ENCODE results near the gene PRDM11. TPM values are rescaled to one million over a fixed set of nuclear protein-coding genes. Genes with fewer than 3 reads are reported as not detected.

PRDM11 gene
- total RNA-seq, 1 donor from 2014 or later, result 7.6 TPM

GRCh38 chr11:45141171-45141570 is 5.3 kb upstream of the PRDM11 start:
- DNase-seq (ENCODE audit: extremely low read depth, low read depth, low spot score), result no peak

GRCh38 chr11:45141631-45142030 is 4.8 kb upstream of the PRDM11 start:
- no peak for DNase-seq (ENCODE audit: extremely low read depth, low read depth, low spot score)

- DNase-seq (ENCODE audit: extremely low read depth, low read depth, low spot score), result no peak
Observed at GRCh38 chr11:45142241-45143055, 4.0 kb upstream of the PRDM11 start.

GRCh38 chr11:45143494-45143893 is 2.9 kb upstream of the PRDM11 start:
- no peak for DNase-seq (ENCODE audit: extremely low read depth, low read depth, low spot score)

- no peak for DNase-seq (ENCODE audit: extremely low read depth, low read depth, low spot score)
Observed at GRCh38 chr11:45144126-45145082, 2.0 kb upstream of the PRDM11 start.

- DNase-seq (ENCODE audit: extremely low read depth, low read depth, low spot score), result no peak
Observed at GRCh38 chr11:45145083-45145378, 1.4 kb upstream of the PRDM11 start.

- DNase-seq (ENCODE audit: extremely low read depth, low read depth, low spot score), result no peak
Observed at GRCh38 chr11:45145379-45146071, 914 bp upstream of the PRDM11 start.

GRCh38 chr11:45147017-45147728 is 734 bp downstream of the PRDM11 start:
- peak; percentile 22 for DNase-seq (ENCODE audit: extremely low read depth, low read depth, low spot score)

- no peak for DNase-seq (ENCODE audit: extremely low read depth, low read depth, low spot score)
Observed at GRCh38 chr11:45147891-45148675, 1.6 kb downstream of the PRDM11 start.

GRCh38 chr11:45149483-45150056 is 3.1 kb downstream of the PRDM11 start:
- no peak for DNase-seq (ENCODE audit: extremely low read depth, low read depth, low spot score)

- DNase-seq (ENCODE audit: extremely low read depth, low read depth, low spot score), result no peak
Observed at GRCh38 chr11:45150301-45150700, 3.9 kb downstream of the PRDM11 start.

- DNase-seq (ENCODE audit: extremely low read depth, low read depth, low spot score), result no peak
Observed at GRCh38 chr11:45150943-45151342, 4.5 kb downstream of the PRDM11 start.

- no peak for DNase-seq (ENCODE audit: extremely low read depth, low read depth, low spot score)
Observed at GRCh38 chr11:45151362-45151982, 5.0 kb downstream of the PRDM11 start.

- DNase-seq (ENCODE audit: extremely low read depth, low read depth, low spot score), result no peak
Observed at GRCh38 chr11:45152740-45153595, 6.5 kb downstream of the PRDM11 start.

GRCh38 chr11:45154276-45154675 is 7.8 kb downstream of the PRDM11 start:
- DNase-seq (ENCODE audit: extremely low read depth, low read depth, low spot score), result no peak

- DNase-seq (ENCODE audit: extremely low read depth, low read depth, low spot score), result no peak
Observed at GRCh38 chr11:45155058-45155551, 8.7 kb downstream of the PRDM11 start.

GRCh38 chr11:45155627-45156180 is 9.3 kb downstream of the PRDM11 start:
- DNase-seq (ENCODE audit: extremely low read depth, low read depth, low spot score), result no peak

GRCh38 chr11:45156201-45156600 is 9.8 kb downstream of the PRDM11 start:
- DNase-seq (ENCODE audit: extremely low read depth, low read depth, low spot score), result no peak
